ENCODE measurements around the gene TYSND1.
"Not testable (repeated sequence)": the region's sequence is repeated elsewhere in the genome, so short reads cannot be mapped to it uniquely, and the experiment has no call there.

TYSND1 gene

DNA sequence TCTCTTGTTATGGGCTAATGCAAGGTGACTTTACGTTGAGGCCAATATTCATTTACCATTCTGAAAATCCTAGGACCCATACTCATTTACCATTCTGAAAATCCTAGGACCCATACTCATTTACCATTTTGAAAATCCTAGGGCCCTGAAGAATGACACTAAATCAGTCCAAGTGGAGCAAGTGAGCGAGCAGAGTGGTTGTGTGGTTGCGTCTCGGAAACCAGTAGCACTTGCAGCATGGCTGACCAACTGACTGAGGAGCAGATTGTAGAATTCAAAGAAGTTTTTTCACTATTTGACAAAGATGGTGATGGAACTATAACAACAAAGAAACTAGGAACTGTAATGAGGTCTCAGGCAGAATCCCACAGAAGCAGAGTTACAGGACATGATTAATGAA is 16.9 kb upstream of the TYSND1 start:
- DNase-seq (ENCODE audit: low read depth): no peak

DNA sequence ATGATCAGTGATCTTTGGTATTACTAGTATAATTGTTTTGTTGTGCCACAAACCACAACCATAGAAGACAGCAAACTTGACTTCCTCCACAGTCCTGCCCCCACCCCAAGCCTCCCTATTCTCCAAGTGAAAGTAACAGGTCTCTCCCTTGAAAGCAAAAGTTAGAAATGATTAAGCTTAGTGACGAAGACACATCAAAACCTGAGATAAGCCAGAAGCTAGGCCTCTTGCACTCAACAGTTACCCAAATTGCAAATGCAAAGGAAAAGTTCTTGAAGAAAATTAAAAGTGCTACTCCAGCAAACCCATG is 16.3 kb upstream of the TYSND1 start:
- DNase-seq (ENCODE audit: low read depth): peak; percentile 54

DNA sequence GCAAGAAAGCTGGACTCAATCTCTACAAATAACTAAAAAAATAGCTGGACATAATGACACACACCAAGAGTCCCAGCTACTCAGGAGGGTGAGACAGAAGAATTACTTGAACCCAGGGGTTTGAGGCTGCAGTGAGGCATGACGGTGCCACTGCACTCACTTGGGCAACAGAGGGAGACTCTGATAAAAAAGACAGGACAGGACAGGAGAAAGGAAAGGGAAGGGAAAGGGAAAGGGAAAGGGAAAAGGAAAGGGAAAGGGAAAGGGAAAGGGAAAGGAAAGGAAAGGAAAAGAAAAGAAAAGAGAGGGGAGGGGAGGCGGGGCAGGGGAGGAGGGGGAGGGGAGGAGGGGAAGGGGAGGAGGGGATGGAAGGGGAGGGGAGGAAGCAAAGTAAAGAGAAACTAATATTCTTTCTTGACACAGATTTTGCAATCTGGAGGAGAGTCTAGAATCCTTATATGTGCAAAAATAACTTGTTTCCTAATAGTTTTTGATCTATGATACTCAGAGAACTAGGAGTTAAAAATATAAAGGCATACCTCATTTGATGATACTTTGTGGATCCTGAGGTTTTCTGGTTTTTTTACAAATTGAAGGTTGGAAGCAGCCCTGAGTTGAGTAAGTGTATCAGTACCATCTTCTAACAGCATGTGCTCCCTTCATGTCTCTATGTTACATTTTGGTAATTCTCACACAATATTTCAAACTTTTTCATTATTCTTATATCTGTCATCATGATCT is 15.8 kb upstream of the TYSND1 start:
- DNase-seq (ENCODE audit: low read depth): no peak

DNA sequence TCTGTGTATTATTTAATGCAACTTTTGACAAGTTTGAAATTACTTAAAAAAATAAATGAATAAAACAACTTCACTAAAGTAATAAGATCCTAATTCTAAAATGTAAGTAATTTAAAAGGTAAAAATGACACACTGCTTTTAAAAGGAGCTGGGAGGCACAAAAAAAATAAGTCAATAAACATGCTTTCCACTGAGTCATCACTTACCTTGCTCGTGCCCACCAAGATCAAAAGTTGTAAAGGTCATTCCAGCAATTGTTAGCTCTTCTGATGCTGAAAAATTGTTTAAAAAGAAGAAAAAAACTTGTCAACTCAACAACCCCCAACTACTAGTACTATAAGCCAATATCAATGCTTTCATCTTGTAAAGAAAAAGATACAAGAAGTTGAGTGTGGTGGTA is 14.3 kb upstream of the TYSND1 start:
- DNase-seq (ENCODE audit: low read depth): no peak

DNA sequence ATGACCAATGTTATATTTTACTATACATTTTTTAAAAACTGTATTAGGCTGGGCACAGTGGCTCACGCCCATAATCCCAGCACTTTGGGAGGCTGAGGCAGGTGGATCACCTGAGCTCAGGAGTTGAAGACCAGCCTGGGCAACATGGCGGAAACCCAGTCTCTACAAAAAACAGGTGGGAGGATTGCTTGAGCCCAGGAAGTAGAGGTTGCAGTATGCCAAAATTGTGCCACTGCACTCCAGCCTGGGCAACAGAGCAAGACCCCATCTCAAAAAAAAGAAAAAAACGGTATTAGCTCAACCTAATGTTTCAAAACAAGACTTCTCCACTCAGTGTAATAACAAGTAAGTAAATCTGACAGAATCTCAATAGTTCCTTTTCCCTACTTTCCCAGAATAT is 12.9 kb upstream of the TYSND1 start:
- DNase-seq (ENCODE audit: low read depth): not testable (repeated sequence)

DNA sequence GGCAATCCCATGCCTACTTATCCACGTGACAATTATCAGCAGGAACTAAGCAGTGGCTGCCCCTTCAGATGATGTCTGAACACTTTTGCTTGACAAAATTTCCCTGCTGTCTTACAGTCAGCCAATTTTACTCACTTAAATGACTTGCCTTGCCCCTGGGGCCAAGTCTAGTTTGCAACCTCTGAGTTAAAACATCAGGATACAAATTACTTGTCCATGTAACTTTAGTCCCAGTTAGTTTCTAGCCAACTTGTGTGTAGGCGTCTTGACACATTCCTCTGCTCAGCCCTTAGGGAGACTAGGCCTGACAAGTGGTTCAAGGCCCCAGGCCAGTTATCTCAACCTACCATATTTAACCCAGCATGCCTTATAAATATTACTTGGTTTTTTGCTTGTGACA is 11.6 kb upstream of the TYSND1 start:
- no peak for DNase-seq (ENCODE audit: low read depth)

DNA sequence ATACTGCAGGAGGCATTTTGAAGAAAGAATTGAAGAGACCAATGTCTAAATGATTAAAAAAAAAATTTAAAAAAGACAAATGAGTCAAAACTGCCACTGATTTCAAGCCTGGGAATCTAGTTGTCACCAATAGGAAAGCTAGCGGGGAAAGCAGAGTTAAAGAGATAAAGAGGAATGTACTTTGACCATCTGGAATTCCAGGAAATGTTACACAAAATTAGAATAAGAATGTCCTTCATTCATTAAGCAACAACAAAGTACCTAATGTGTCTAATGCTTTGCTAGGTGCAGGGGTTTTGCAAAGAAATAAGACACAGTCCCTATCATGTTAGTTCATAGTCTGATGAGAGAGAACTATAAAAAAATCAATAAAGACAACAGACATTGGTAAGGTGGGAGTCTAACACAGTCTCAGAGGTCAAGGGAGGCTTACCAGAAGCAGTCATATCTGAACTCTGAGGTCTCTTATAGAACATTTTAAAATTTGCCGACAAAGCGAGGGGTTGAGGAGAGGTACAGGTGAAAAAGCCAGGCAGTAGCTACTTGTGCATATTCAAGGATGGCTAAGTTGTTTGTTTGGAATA is 8.8 kb upstream of the TYSND1 start:
- DNase-seq (ENCODE audit: low read depth): no peak

DNA sequence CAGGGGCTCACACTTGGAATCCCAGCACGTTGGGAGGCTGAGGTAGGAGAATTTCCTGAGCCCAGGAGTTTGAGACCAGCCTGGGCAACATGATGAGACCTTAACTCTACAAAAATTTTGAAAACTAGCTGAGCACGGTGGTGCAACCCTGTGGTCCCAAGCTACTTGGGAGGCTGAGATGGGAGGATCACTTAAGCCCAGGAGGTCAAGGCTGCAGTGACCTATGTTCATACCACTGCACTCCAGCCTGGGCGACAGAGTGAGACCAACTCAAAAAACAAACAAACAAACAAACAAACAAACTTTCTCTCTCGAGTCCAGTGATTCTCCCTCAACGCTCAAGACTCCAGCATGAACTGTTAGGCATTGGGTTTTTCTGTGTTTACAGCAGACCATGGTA is 2.0 kb upstream of the TYSND1 start:
- no peak for DNase-seq (ENCODE audit: low read depth)

DNA sequence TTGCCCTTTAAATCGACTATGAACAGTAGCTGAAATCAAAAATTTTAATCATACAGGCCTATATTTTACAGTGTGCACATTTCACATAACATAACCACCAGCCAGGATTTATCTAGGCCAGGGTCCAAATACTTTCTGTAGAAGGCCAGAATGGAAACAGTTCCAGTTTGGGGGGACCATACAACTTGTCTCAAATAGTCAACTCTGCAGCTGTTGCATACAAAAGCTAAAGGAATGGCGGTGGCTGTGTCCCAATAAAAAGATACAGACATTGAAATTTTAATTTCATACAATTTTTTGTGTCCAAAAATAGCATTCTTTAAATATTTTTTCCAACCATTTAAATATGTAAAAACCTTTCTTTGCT is 742 bp upstream of the TYSND1 start:
- DNase-seq (ENCODE audit: low read depth): no peak

DNA sequence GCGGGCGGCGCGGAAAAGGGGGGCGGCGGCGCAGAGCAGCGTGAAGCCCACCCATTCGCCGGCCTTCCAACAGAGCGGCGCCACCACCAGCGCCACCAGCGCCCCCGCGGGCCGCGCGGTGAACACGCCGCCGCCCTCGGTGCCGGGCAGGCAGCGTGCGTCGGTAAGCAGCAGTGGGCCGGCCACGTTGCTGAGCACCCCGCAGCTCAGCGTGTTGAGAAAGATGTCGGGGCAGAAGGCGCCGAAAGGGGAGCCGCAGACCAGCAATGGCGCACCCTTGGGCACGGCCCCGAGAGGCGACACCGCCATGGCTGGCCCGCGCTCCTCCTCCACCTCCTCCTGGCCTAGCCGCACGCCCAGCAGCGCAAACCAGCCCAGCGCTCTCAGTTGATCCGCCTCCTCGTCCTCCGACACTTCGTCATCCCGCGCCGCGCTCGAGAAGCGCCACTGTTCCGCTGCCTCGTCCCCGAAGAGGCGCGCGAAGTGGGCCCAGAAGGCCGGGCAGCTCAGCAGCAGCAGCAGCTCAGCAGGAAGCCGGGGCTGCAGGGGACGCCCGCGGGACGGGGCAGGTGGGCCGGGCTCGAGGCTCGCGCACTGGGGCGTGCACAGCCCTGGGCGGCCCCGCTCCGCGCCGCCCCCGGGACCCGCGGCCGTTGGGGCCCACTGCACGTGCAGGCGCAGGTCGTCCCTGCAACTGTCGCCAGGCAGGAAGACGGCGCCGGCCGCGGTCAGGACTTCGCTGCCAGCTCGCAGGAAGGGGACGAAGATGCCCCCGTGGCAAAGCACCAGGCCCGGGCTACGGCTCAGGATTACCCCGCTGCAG is 623 bp downstream of the TYSND1 start:
- peak; percentile 58 for DNase-seq (ENCODE audit: low read depth)

DNA sequence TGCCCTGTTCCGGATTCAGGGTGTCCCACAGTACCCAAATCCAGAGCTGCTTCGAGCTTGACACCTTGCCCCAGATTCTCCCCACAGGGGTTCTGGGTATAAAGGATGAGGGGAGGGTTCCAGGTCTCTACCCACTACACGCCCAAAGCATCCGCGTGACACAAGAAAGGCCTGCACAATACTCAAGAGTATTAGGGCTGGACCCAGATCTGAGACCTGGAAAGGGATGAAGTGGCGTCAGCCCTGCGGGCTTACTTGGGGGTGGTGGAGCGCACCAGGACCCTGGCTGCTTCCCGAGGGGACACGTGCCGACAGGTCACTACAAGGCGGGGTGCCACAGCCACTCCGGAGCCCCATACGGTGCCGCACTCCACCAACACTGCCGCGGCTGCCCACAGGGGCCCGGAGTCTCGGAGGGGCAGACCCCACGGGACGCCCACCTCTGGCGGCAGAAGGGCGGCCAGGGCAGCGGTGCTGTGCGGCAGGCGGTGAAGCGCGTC is 1.3 kb downstream of the TYSND1 start:
- no peak for DNase-seq (ENCODE audit: low read depth)

DNA sequence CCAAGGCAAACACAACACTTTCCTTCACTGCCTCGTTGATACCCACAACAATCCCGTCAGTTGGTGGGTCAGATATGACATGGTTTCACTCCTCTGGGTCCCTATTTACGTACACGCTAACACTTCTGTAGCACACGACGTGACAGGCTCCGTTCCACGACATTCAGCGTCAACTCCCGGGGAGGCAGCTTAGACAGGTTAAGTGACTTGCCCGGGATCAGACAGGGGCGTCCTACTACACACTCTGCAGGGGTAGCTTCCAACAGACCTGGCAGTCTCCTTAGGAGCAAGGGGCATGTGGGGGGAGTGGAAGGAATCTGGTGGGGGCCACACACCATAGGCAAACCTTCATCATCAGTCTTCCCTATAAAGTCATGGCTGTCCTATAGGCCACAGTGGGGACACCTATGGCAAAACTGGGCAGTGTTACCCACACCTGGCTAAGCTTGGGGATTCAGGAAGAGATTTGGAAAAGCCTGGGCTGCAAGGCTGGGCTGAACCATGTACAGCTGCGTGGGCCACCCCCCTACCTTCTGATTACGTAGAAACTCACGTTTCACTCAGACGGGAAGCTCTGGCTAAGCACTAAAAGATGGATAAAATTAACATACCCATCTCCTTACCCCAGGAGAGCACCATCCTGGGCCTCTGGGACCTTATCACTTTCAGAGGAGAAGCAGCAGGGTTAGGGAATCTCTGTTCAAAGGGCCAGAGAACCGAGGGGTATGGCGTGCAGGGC is 2.0 kb downstream of the TYSND1 start:
- DNase-seq (ENCODE audit: low read depth): no peak

DNA sequence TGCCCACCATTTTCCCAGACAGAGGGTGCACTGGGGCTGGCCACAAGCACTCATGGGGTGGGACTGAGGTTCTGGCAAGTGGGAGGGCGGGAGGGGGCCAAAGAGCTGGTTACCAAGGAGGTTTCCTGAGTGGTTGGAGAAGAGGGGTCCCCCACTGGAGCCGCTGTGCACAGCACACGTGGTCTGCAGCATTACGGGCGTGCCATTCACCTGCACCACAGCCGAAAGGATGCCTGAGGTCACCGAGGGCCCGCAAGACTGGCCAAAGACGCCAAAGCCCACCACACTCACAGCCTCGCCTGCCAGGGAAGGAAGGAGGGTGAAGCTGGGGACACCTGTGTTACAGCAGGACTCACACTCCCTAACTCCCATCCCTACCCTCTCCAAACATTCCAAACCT is 3.9 kb downstream of the TYSND1 start:
- no peak for DNase-seq (ENCODE audit: low read depth)

DNA sequence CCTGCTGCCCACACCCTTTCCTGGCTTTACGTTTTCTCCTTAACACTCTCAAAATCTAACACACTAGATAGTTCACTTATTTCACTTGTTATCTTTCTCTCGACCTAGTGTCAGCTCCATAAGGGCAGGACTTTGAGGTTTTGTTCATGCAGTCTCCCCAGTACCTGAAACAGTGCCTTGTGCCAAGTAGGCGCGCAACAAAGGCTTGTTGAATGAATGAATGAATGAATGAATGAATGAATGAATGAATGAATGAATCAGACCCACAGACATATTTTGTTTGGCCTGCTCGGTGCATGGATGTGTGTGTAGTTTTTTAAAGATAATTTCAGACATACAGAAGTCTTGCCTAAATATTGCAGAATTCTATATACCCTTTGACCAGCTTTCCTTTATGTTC is 6.2 kb downstream of the TYSND1 start:
- no peak for DNase-seq (ENCODE audit: low read depth)

DNA sequence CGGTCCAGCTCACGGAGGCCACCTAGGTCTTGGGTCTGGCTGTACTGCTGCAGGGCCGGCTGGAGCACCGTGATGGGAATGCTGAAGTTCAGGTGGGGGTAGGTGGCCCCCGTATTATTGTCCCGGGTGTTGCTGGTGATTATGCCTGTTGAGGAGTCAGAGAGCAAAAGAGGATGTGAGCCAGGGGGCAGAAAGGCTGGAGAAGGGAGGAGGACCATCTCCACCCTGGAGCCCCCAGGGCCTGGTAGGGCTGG is 6.6 kb downstream of the TYSND1 start:
- DNase-seq (ENCODE audit: low read depth): no peak

DNA sequence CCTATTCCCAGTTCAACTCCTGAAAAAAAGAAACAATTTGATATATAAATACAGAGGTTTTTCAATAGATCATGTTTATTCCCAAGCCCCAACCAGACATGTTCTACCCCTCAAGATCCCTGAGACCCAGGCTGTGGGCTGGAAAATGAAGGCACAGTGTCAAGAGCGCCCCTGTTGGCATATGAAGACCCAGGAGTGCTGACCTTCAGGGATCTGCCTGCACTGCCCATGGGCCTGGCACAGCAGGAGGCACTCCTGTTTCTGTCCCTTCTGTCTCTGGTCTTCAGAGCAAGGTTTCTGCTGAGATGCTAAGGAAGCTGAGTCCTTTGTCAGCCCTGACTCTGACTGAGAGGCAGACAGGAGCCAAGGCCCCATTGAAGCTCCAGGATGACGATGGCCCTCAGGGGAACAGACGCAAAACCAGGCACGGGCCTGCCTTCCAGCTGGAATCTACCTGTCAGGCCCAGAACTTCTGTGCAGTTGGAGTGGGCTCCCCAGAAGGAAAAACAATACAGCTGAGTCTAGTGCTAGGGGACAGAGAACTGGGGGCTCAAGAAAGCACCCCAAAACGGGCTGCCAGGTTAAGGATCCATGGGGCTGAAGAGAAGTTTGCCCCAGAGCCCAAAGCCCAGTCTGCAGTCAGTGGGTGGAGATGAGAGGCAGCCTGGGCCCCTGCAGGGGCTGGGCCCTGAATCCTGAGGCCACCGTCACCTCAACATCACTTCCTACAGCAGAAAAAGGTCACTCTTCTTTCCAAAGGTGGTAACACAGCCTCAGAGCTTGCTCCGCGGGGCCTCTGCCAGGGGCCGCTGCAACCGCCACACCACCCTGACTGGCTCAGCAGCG is 7.1 kb downstream of the TYSND1 start:
- no peak for DNase-seq (ENCODE audit: low read depth)

DNA sequence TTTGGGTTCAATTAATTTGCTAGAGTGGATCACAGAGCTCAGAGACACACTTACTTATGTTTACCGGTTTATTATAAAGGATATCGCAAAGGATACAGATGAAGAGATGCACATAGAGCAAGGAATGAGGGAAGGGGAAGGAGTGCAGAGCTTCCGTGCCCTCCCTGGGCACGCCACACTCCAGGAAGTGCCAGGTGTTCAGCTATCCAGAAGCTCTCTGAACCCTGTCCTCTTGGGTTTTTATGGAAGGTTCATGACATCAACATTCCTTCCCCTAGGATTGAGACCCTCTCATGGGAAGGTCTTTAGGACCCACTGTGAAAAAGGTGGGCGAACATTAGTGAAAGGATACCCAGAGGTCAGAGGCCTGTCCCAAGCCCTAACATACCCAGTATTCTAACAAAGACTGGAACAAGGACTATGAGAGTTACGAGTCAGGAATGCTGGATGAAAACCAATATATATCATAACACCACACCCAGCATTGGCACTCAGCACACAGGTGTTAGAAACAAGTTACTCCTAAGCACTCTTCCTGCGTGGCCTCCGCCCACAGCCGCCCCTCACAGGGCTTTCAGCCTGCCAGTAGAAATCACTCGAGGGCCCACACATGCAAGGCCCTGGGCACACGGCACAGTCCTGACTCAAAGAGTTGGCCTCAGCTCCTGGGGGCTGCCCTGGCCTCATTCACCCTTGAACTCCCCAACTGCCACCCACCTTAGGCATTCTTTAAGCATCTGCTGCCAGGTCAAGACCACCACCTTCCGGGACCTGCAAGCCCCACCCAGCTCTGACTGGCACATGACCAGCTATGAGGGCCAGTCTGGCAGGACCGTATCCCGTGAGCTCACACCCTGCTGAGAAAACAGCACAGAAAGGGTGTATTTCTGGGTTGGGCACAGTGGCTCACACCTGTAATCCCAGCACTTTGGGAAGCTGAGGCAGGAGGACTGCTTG is 8.3 kb downstream of the TYSND1 start:
- DNase-seq (ENCODE audit: low read depth): no peak

DNA sequence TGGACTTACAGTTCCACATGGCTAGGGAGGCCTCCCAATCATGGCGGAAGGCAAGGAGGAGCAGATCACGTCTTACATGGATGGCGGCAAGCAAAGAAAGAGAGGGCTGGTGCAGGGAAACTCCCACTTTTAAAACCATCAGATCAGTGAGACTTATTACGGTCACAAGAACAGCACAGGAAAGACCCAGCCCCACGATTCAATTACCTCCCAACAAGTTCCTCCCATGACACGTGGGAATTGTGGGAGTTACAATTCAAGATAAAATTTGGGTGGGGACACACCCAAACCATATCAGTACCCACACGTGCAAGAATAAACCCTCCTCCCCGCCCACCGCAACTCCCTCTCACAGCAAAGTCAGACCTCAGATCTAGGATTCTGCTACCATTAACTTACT is 9.4 kb downstream of the TYSND1 start:
- DNase-seq (ENCODE audit: low read depth): no peak

DNA sequence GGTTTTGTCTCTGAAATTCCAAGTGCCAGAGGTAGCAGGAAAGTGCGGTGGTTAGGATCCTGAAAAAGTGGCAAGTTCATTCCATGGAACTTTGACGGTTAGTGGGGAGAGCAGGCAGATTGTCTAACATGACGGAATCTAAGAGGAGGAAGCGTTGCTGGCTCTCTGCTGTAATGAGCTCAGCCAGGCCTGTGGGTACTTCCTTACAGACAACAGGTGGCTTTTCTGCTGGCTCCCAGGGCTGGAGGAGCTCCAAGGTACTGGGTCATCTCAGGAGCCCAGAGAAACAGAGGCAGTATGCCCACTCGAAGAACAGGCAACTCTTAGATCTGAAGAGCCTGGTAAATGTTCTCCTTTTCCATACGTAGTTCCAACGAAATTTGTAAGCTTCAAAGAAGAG is 10.8 kb downstream of the TYSND1 start:
- no peak for DNase-seq (ENCODE audit: low read depth)

DNA sequence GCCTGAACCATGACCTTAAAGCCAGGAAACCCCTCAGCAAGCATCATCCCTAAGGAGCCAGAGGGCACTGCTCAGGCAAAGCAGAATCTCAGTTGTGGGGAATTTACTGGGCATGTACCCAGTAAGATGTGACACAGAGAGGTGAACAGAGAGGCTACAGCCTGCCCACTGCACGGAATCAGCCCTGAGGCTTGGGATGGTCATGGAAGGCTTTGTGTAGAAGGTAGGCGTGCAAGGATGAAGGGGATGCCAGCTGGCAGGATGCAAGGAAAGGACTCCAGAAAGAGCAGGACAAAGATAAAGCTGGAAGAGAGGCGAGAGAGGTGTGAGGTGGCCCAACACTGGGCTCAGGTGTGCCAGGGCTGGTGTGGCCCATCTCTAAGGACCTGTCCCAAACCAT is 11.5 kb downstream of the TYSND1 start:
- no peak for DNase-seq (ENCODE audit: low read depth)

Data from activated T-cell treated with anti-CD3 and anti-CD28 coated beads for 24 hours (primary cell).